HepG2 (cell line): ENCODE results near the gene KRTCAP3. TPM values are rescaled to one million over a fixed set of nuclear protein-coding genes. Genes with fewer than 3 reads are reported as not detected.

Experiments
- GATA4 ChIP-seq: sonication (generic); IDR thresholded peaks from 2 replicates; pipeline ENCODE4 v1.6.1; 2016; ENCODE audit warnings: antibody characterized with exemption, low read depth, borderline replicate concordance
- SMARCE1 ChIP-seq: fragments of 450-650 bp; IDR thresholded peaks from 2 replicates; pipeline ENCODE4 v1.6.1; 2017; ENCODE audit warnings: borderline replicate concordance
- ZNF773 ChIP-seq: sonication (generic); formaldehyde crosslinking; IDR thresholded peaks from 2 replicates; pipeline ENCODE4 v1.4.0; 2020; ENCODE audit warnings: missing genetic modification reagents, borderline replicate concordance
- ZSCAN20 ChIP-seq: sonication (generic); formaldehyde crosslinking; IDR thresholded peaks from 2 replicates; pipeline ENCODE4 v1.4.0; 2020; ENCODE audit warnings: missing genetic modification reagents, mild to moderate bottlenecking, borderline replicate concordance
- polyA plus RNA-seq, 8 experiments: library from polyadenylated mRNA; depleted of rRNA in 3 of 8; stranded (reverse) in 7 of 8; unstranded in 1 of 8; fragments of >200 nt; fragmentation: Illumina TruSeq in 4 of 8; extraction: Trizol in 4 of 8; gene quantifications; 2 replicates each; pipeline versions ENCODE4 v1.2.1 to v1.2.3, GENCODE V29; 2011 to 2016; ENCODE audit warnings: low read depth in 4 of 8, missing spikeins in 1 of 8, mixed read lengths in 1 of 8; ENCODE audit not compliant: insufficient read depth in 1 of 8
- total RNA-seq, 5 experiments: library from RNA; depleted of rRNA; stranded (reverse); fragments of >200 nt; fragmentation: Illumina TruSeq; extraction: Trizol; gene quantifications; 2 replicates each; pipeline ENCODE4 v1.2.3, GENCODE V29; 2016; ENCODE audit warnings: low read depth in 1 of 5
- TF ChIP-seq, protein P1 (sequence below): sonication (generic); formaldehyde crosslinking; IDR thresholded peaks from one replicate; pipeline ENCODE4 v1.5.1; 2020; ENCODE audit warnings: mild to moderate bottlenecking, missing genetic modification reagents; ENCODE audit errors: not compliant biosample characterization
- TF ChIP-seq, protein P2 (sequence below): sonication (generic); formaldehyde crosslinking; IDR thresholded peaks from 2 replicates; pipeline ENCODE4 v1.4.0; 2020; ENCODE audit warnings: missing genetic modification reagents, borderline replicate concordance
- TF ChIP-seq, protein P3 (sequence below): sonication (generic); formaldehyde crosslinking; IDR thresholded peaks from 2 replicates; pipeline ENCODE4 v1.5.0; 2020; ENCODE audit warnings: mild to moderate bottlenecking, missing genetic modification reagents
- TF ChIP-seq, protein P4 (sequence below): sonication (generic); formaldehyde crosslinking; IDR thresholded peaks from 2 replicates; pipeline ENCODE4 v1.5.0; 2020; ENCODE audit warnings: missing genetic modification reagents
- TF ChIP-seq, protein P5 (sequence below): sonication (generic); formaldehyde crosslinking; IDR thresholded peaks from 2 replicates; pipeline ENCODE4 v1.4.0; 2020; ENCODE audit warnings: missing genetic modification reagents, borderline replicate concordance

The KRTCAP3 gene
- total and polyA plus RNA-seq, 2 of the 13 experiments (the other 11 are each of a cell fraction or from before 2014, with no cell fraction given) = 2.1 to 4.5 TPM

DNA sequence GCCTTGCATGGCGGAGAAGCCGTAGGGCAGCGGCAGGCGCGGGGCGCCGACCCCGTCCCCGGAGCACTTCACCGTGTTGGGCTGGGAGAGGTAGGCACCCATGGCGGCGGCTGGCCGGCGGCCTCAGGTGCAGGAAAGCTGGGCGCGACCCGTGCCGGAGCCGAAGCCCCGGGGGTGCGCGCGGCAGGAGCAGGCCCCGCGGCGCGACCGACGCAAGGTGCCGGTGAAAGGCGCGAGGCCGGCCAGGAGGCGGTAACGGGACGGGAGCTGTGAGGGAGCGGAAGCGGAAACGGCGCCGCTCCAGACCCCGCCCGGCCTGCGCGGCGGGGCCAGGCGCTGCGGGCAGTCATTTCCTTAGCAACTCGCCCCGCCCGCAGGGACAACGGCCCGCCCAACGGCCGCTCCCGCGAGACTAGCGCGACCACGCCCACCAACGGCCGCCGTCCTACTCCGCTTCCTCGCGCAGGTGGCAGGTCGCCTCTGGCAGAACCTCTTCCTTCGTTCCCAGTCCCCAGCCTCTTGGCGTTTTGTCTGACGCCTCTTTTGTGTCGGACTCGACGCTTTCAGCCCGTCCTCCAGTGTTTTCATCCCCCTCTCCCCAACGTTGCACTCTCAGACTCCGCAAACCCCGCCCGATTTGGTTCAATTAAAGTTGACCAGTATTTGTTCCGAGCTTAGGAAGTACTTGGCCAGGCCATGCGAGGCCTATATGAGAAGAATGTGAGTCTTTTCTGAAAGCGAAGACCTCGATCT, 32.7 kb upstream of the KRTCAP3 start, which contains the start of gene PPM1G (continued):
- TF ChIP-seq, protein P1, sequence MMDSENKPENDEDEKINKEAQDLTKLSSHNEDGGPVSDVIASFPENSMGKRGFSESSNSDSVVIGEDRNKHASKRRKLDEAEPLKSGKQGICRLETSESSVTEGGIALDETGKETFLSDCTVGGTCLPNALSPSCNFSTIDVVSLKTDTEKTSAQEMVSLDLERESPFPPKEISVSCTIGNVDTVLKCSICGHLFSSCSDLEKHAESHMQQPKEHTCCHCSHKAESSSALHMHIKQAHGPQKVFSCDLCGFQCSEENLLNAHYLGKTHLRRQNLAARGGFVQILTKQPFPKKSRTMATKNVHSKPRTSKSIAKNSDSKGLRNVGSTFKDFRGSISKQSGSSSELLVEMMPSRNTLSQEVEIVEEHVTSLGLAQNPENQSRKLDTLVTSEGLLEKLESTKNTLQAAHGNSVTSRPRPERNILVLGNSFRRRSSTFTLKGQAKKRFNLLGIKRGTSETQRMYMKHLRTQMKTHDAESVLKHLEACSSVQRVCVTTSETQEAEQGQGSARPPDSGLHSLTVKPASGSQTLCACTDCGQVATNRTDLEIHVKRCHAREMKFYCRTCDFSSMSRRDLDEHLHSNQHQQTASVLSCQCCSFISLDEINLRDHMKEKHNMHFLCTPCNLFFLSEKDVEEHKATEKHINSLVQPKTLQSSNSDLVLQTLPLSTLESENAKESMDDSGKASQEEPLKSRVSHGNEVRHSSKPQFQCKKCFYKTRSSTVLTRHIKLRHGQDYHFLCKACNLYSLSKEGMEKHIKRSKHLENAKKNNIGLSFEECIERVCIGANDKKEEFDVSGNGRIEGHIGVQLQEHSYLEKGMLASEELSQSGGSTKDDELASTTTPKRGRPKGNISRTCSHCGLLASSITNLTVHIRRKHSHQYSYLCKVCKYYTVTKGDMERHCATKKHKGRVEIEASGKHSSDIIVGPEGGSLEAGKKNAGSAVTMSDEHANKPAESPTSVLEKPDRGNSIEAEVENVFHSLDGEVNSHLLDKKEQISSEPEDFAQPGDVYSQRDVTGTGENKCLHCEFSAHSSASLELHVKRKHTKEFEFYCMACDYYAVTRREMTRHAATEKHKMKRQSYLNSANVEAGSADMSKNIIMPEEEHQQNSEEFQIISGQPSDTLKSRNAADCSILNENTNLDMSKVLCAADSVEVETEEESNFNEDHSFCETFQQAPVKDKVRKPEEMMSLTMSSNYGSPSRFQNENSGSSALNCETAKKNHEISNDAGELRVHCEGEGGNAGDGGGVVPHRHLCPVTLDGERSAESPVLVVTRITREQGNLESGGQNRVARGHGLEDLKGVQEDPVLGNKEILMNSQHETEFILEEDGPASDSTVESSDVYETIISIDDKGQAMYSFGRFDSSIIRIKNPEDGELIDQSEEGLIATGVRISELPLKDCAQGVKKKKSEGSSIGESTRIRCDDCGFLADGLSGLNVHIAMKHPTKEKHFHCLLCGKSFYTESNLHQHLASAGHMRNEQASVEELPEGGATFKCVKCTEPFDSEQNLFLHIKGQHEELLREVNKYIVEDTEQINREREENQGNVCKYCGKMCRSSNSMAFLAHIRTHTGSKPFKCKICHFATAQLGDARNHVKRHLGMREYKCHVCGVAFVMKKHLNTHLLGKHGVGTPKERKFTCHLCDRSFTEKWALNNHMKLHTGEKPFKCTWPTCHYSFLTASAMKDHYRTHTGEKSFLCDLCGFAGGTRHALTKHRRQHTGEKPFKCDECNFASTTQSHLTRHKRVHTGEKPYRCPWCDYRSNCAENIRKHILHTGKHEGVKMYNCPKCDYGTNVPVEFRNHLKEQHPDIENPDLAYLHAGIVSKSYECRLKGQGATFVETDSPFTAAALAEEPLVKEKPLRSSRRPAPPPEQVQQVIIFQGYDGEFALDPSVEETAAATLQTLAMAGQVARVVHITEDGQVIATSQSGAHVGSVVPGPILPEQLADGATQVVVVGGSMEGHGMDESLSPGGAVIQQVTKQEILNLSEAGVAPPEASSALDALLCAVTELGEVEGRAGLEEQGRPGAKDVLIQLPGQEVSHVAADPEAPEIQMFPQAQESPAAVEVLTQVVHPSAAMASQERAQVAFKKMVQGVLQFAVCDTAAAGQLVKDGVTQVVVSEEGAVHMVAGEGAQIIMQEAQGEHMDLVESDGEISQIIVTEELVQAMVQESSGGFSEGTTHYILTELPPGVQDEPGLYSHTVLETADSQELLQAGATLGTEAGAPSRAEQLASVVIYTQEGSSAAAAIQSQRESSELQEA = peak; percentile 73
- TF ChIP-seq, protein P2, sequence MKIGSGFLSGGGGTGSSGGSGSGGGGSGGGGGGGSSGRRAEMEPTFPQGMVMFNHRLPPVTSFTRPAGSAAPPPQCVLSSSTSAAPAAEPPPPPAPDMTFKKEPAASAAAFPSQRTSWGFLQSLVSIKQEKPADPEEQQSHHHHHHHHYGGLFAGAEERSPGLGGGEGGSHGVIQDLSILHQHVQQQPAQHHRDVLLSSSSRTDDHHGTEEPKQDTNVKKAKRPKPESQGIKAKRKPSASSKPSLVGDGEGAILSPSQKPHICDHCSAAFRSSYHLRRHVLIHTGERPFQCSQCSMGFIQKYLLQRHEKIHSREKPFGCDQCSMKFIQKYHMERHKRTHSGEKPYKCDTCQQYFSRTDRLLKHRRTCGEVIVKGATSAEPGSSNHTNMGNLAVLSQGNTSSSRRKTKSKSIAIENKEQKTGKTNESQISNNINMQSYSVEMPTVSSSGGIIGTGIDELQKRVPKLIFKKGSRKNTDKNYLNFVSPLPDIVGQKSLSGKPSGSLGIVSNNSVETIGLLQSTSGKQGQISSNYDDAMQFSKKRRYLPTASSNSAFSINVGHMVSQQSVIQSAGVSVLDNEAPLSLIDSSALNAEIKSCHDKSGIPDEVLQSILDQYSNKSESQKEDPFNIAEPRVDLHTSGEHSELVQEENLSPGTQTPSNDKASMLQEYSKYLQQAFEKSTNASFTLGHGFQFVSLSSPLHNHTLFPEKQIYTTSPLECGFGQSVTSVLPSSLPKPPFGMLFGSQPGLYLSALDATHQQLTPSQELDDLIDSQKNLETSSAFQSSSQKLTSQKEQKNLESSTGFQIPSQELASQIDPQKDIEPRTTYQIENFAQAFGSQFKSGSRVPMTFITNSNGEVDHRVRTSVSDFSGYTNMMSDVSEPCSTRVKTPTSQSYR (CRISPR knock-in tag) = peak; percentile 27; the same call in 1 of the 2 replicates
- TF ChIP-seq, protein P3, sequence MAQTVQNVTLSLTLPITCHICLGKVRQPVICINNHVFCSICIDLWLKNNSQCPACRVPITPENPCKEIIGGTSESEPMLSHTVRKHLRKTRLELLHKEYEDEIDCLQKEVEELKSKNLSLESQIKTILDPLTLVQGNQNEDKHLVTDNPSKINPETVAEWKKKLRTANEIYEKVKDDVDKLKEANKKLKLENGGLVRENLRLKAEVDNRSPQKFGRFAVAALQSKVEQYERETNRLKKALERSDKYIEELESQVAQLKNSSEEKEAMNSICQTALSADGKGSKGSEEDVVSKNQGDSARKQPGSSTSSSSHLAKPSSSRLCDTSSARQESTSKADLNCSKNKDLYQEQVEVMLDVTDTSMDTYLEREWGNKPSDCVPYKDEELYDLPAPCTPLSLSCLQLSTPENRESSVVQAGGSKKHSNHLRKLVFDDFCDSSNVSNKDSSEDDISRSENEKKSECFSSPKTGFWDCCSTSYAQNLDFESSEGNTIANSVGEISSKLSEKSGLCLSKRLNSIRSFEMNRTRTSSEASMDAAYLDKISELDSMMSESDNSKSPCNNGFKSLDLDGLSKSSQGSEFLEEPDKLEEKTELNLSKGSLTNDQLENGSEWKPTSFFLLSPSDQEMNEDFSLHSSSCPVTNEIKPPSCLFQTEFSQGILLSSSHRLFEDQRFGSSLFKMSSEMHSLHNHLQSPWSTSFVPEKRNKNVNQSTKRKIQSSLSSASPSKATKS = no peak
- TF ChIP-seq, protein P4, sequence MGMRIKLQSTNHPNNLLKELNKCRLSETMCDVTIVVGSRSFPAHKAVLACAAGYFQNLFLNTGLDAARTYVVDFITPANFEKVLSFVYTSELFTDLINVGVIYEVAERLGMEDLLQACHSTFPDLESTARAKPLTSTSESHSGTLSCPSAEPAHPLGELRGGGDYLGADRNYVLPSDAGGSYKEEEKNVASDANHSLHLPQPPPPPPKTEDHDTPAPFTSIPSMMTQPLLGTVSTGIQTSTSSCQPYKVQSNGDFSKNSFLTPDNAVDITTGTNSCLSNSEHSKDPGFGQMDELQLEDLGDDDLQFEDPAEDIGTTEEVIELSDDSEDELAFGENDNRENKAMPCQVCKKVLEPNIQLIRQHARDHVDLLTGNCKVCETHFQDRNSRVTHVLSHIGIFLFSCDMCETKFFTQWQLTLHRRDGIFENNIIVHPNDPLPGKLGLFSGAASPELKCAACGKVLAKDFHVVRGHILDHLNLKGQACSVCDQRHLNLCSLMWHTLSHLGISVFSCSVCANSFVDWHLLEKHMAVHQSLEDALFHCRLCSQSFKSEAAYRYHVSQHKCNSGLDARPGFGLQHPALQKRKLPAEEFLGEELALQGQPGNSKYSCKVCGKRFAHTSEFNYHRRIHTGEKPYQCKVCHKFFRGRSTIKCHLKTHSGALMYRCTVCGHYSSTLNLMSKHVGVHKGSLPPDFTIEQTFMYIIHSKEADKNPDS (CRISPR knock-in tag) = no peak
- TF ChIP-seq GATA4 = peak; percentile 84
- peak; percentile 88 for TF ChIP-seq ZSCAN20 (CRISPR knock-in tag)
- TF ChIP-seq SMARCE1 = no peak
- TF ChIP-seq, protein P5, sequence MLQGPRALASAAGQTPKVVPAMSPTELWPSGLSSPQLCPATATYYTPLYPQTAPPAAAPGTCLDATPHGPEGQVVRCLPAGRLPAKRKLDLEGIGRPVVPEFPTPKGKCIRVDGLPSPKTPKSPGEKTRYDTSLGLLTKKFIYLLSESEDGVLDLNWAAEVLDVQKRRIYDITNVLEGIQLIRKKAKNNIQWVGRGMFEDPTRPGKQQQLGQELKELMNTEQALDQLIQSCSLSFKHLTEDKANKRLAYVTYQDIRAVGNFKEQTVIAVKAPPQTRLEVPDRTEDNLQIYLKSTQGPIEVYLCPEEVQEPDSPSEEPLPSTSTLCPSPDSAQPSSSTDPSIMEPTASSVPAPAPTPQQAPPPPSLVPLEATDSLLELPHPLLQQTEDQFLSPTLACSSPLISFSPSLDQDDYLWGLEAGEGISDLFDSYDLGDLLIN (CRISPR knock-in tag) = no peak; the same call in 1 of the 2 replicates
- peak; percentile 69; the same call in 1 of the 2 replicates for TF ChIP-seq ZNF773 (CRISPR knock-in tag)
